MM.1S (cell line): ENCODE results near the gene DDX20.

Experiments used
- DNase-seq: peaks from one replicate; pipeline ENCODE4 v3.0.0-alpha.2; 2015
- H2AFZ ChIP-seq: fragments of 300-600 bp; sonication (generic); 2 replicates; pipeline ENCODE4 v1.6.0; 2016; ENCODE audit warnings: antibody characterized with exemption, low read length
- H3F3A ChIP-seq: fragments of 300-600 bp; sonication (generic); 2 replicates; pipeline ENCODE4 v1.6.1; 2016; ENCODE audit warnings: mild to moderate bottlenecking, antibody characterized with exemption, low read length, moderate library complexity, mixed read lengths; ENCODE audit not compliant: insufficient read depth
- H3K27ac ChIP-seq: fragments of 300-600 bp; sonication (generic); 2 replicates; pipeline ENCODE4 v1.5.1; 2016; ENCODE audit warnings: mild to moderate bottlenecking, low read length
- H3K27me3 ChIP-seq: fragments of 300-600 bp; sonication (generic); replicated peaks from 2 replicates; pipeline ENCODE4 v1.6.0; 2016; ENCODE audit warnings: low read length; ENCODE audit not compliant: insufficient read depth
- H3K36me3 ChIP-seq: fragments of 300-600 bp; sonication (generic); replicated peaks from 2 replicates; pipeline ENCODE4 v1.6.1; 2016; ENCODE audit warnings: mild to moderate bottlenecking, low read length, mixed read lengths; ENCODE audit not compliant: insufficient read depth
- H3K4me1 ChIP-seq: fragments of 300-600 bp; sonication (generic); 2 replicates; pipeline ENCODE4 v1.6.1; 2016; ENCODE audit warnings: low read length, mixed read lengths
- H3K4me2 ChIP-seq: fragments of 300-600 bp; sonication (generic); 2 replicates; pipeline ENCODE4 v1.6.0; 2016; ENCODE audit warnings: low read depth, low read length
- H3K4me3 ChIP-seq: fragments of 300-600 bp; sonication (generic); 2 replicates; pipeline ENCODE4 v1.5.1; 2016; ENCODE audit warnings: low read length, mixed read lengths
- H3K79me2 ChIP-seq: fragments of 300-600 bp; sonication (generic); 2 replicates; pipeline ENCODE4 v1.6.1; 2016; ENCODE audit warnings: mixed run types, low read length, mixed read lengths
- H3K9ac ChIP-seq: fragments of 300-600 bp; sonication (generic); 2 replicates; pipeline ENCODE4 v1.6.1; 2016; ENCODE audit warnings: low read length, mixed read lengths
- H3K9me2 ChIP-seq: fragments of 300-600 bp; sonication (generic); replicated peaks from 2 replicates; pipeline ENCODE4 v1.6.1; 2016; ENCODE audit warnings: mild to moderate bottlenecking, low read length, mixed read lengths; ENCODE audit not compliant: insufficient read depth
- H3K9me3 ChIP-seq: fragments of 300-600 bp; sonication (generic); replicated peaks from 2 replicates; pipeline ENCODE4 v1.6.1; 2016; ENCODE audit warnings: mild to moderate bottlenecking, low read length, mixed read lengths; ENCODE audit not compliant: insufficient read depth
- H4K20me1 ChIP-seq: fragments of 300-600 bp; sonication (generic); 2 replicates; pipeline ENCODE4 v1.6.1; 2016; ENCODE audit warnings: mild to moderate bottlenecking, low read length, moderate library complexity, mixed read lengths; ENCODE audit not compliant: insufficient read depth
- CTCF ChIP-seq: fragments of 300-600 bp; sonication (generic); IDR thresholded peaks from 2 replicates; pipeline ENCODE4 v1.5.1; 2016; ENCODE audit warnings: antibody characterized with exemption, low read length, mixed read lengths
- EZH2 ChIP-seq: fragments of 300-600 bp; sonication (generic); optimal IDR thresholded peaks from 2 replicates; pipeline ENCODE3; 2017; ENCODE audit warnings: low read depth, mild to moderate bottlenecking, antibody characterized with exemption, low read length, mixed read lengths
- EZH2phosphoT487 ChIP-seq: fragments of 300-600 bp; sonication (generic); IDR thresholded peaks from 2 replicates; pipeline ENCODE4 v1.6.1; 2018; ENCODE audit warnings: antibody characterized with exemption, low read length

The DDX20 gene

GRCh38 chr1:111802110-111802509 is 46.4 kb downstream of the DDX20 start:
- no peaks in the 10 kb centered on the region for H3K27me3 ChIP-seq
- H3K9me3 ChIP-seq = no peaks in the 10 kb centered on the region
- no peaks in the 10 kb centered on the region for H3F3A ChIP-seq
- no peak overlapping the region for H3K9ac ChIP-seq
- no peak overlapping the region for H3K27ac ChIP-seq
- H3K4me2 ChIP-seq = no peak overlapping the region
- H3K36me3 ChIP-seq = no peaks in the 10 kb centered on the region
- H3K79me2 ChIP-seq = no peaks in the 10 kb centered on the region
- H4K20me1 ChIP-seq = no peaks in the 10 kb centered on the region
- no peaks in the 10 kb centered on the region for H3K9me2 ChIP-seq
- no peak for DNase-seq
- H2AFZ ChIP-seq = no peak overlapping the region
- no peaks in the 10 kb centered on the region for H3K4me1 ChIP-seq
- H3K4me3 ChIP-seq = no peak overlapping the region
- TF ChIP-seq EZH2phosphoT487 (no peak), EZH2 (no peak), CTCF (no peak)

GRCh38 chr1:111802984-111803383 is 47.3 kb downstream of the DDX20 start:
- no peaks in the 10 kb centered on the region for H3F3A ChIP-seq
- no peak overlapping the region for H3K9ac ChIP-seq
- no peak overlapping the region for H3K4me2 ChIP-seq
- TF ChIP-seq EZH2 = no peak
- TF ChIP-seq EZH2phosphoT487 = no peak
- H3K4me3 ChIP-seq = no peak overlapping the region
- H4K20me1 ChIP-seq = no peaks in the 10 kb centered on the region
- no peaks in the 10 kb centered on the region for H3K9me2 ChIP-seq
- H3K27ac ChIP-seq = no peak overlapping the region
- H3K9me3 ChIP-seq = no peaks in the 10 kb centered on the region
- DNase-seq = no peak
- H3K36me3 ChIP-seq = no peaks in the 10 kb centered on the region
- H3K4me1 ChIP-seq = no peaks in the 10 kb centered on the region
- H3K27me3 ChIP-seq = no peaks in the 10 kb centered on the region
- H3K79me2 ChIP-seq = no peaks in the 10 kb centered on the region
- H2AFZ ChIP-seq = no peak overlapping the region

GRCh38 chr1:111803951-111804350 is 48.2 kb downstream of the DDX20 start:
- Histone ChIP-seq H3K27ac (no peak overlapping the region), H3K9ac (no peak overlapping the region), H3K4me2 (no peak overlapping the region), H3K4me3 (no peak overlapping the region), H3K79me2 (no peaks in the 10 kb centered on the region), H3K9me3 (no peaks in the 10 kb centered on the region), H3K27me3 (no peaks in the 10 kb centered on the region), H3F3A (no peaks in the 10 kb centered on the region), H3K9me2 (no peaks in the 10 kb centered on the region), H4K20me1 (no peaks in the 10 kb centered on the region), H3K36me3 (no peaks in the 10 kb centered on the region), H2AFZ (no peak overlapping the region), H3K4me1 (no peaks in the 10 kb centered on the region)
- DNase-seq = no peak
- TF ChIP-seq EZH2 = no peak
- TF ChIP-seq CTCF = no peak
- TF ChIP-seq EZH2phosphoT487 = no peak

GRCh38 chr1:111804776-111805175 is 49.1 kb downstream of the DDX20 start:
- H3K4me3 ChIP-seq = no peak overlapping the region
- no peaks in the 10 kb centered on the region for H3K4me1 ChIP-seq
- H3K9me2 ChIP-seq = no peaks in the 10 kb centered on the region
- TF ChIP-seq CTCF (no peak), EZH2 (no peak), EZH2phosphoT487 (no peak)
- H3K27ac ChIP-seq = no peak overlapping the region
- H4K20me1 ChIP-seq = no peaks in the 10 kb centered on the region
- no peaks in the 10 kb centered on the region for H3K36me3 ChIP-seq
- H3K4me2 ChIP-seq = no peak overlapping the region
- H2AFZ ChIP-seq = no peak overlapping the region
- no peaks in the 10 kb centered on the region for H3K9me3 ChIP-seq
- no peaks in the 10 kb centered on the region for H3K27me3 ChIP-seq
- no peaks in the 10 kb centered on the region for H3K79me2 ChIP-seq
- no peaks in the 10 kb centered on the region for H3F3A ChIP-seq
- H3K9ac ChIP-seq = no peak overlapping the region
- DNase-seq = no peak
